SK-N-SH (cell line): ENCODE measurements around the gene NAALADL1. TPM values are rescaled to one million over a fixed set of nuclear protein-coding genes. Genes with fewer than 3 reads are reported as not detected.

Source experiments
- CTCF ChIA-PET: fragments of 300-600, 350-600 bp; formaldehyde crosslinking; extraction: SDS; loops from one replicate; lab custom pipeline; 2021; lab: Yijun Ruan, JAX
- POLR2A ChIA-PET: fragments of 350-600 bp; sonication (Branson Sonifier 250); formaldehyde crosslinking; extraction: SDS; loops from one replicate; lab custom pipeline; 2020; ENCODE audit warnings: antibody characterized with exemption, inconsistent platforms; lab: Yijun Ruan, JAX
- DNase-seq: peaks from one replicate; pipeline ENCODE4 v3.0.0; 2012
- H2AFZ ChIP-seq: fragments of 200-600 bp; sonication (generic); 2 replicates; pipeline ENCODE4 v1.8.1; 2016; ENCODE audit warnings: antibody characterized with exemption, mild to moderate bottlenecking, low read depth
- H3F3A ChIP-seq: fragments of 200-600 bp; sonication (generic); replicated peaks from 2 replicates; pipeline ENCODE3; 2016; ENCODE audit warnings: antibody characterized with exemption, mild to moderate bottlenecking; ENCODE audit not compliant: insufficient read depth
- H3K27ac ChIP-seq, 2 experiments: fragments of 200-500 bp in 1 of 2; fragments of 200-600 bp in 1 of 2; sonication (Bioruptor generic) in 1 of 2; sonication (generic), shearing (Covaris generic) in 1 of 2; 2 replicates each; pipeline versions ENCODE4 v1.5.1 to v1.6.1; 2014 to 2016; ENCODE audit warnings: low read depth in 2 of 2, inconsistent platforms in 1 of 2, low read length in 1 of 2, mild to moderate bottlenecking in 1 of 2, mixed read lengths in 1 of 2
- H3K27me3 ChIP-seq: fragments of 200-600 bp; sonication (generic), shearing (Covaris generic); 2 replicates; pipeline ENCODE4 v1.6.1; 2016; ENCODE audit warnings: mixed run types; ENCODE audit not compliant: insufficient read depth
- H3K36me3 ChIP-seq, 2 experiments: fragments of 200-500 bp in 1 of 2; fragments of 200-600 bp in 1 of 2; sonication (Bioruptor generic) in 1 of 2; sonication (generic) in 1 of 2; replicated peaks in 1 of 2; 2 replicates each; pipeline versions ENCODE3 to v1.5.1; 2014 to 2016; ENCODE audit warnings: low read length in 1 of 2, mild to moderate bottlenecking in 1 of 2; ENCODE audit not compliant: insufficient read depth in 2 of 2, control insufficient read depth in 1 of 2
- H3K4me1 ChIP-seq, 2 experiments: fragments of 200-500 bp in 1 of 2; fragments of 200-600 bp in 1 of 2; sonication (Bioruptor generic) in 1 of 2; sonication (generic), shearing (Covaris generic) in 1 of 2; 2 replicates each; pipeline versions ENCODE4 v1.5.1 to v1.6.1; 2014 to 2016; ENCODE audit warnings: low read depth in 1 of 2, low read length in 1 of 2, mixed run types in 1 of 2; ENCODE audit not compliant: insufficient read depth in 2 of 2, control insufficient read depth in 1 of 2
- H3K4me2 ChIP-seq: fragments of 200-600 bp; sonication (generic), shearing (Covaris generic); 2 replicates; pipeline ENCODE4 v1.6.1; 2017; ENCODE audit warnings: mixed run types
- H3K4me3 ChIP-seq, 2 experiments: fragments of 200-500 bp in 1 of 2; fragments of 200-600 bp in 1 of 2; sonication (Bioruptor generic) in 1 of 2; sonication (generic), shearing (Covaris generic) in 1 of 2; 2 replicates each; pipeline versions ENCODE4 v1.5.1 to v1.8.1; 2014 to 2016; ENCODE audit warnings: low read depth in 2 of 2, inconsistent platforms in 1 of 2, low read length in 1 of 2, mild to moderate bottlenecking in 1 of 2, mixed read lengths in 1 of 2, moderate library complexity in 1 of 2
- H3K79me2 ChIP-seq: fragments of 200-600 bp; sonication (generic); 2 replicates; pipeline ENCODE4 v1.8.1; 2017; ENCODE audit warnings: mild to moderate bottlenecking; ENCODE audit not compliant: insufficient read depth
- H3K9ac ChIP-seq: fragments of 200-600 bp; sonication (generic); 2 replicates; pipeline ENCODE4 v1.6.1; 2017; ENCODE audit warnings: mixed run types
- H3K9me2 ChIP-seq: fragments of 200-600 bp; sonication (generic); 2 replicates; pipeline ENCODE4 v1.6.1; 2017; ENCODE audit warnings: mixed run types
- H3K9me3 ChIP-seq: fragments of 200-600 bp; sonication (generic); 2 replicates; pipeline ENCODE4 v1.6.1; 2017; ENCODE audit warnings: mixed run types, mild to moderate bottlenecking, moderate library complexity
- H4K20me1 ChIP-seq: fragments of 200-600 bp; sonication (generic); 2 replicates; pipeline ENCODE4 v1.6.1; 2017; ENCODE audit warnings: mild to moderate bottlenecking, mixed run types; ENCODE audit not compliant: insufficient read depth
- CHD2 ChIP-seq: fragments of 150-350 bp; IDR thresholded peaks from 2 replicates; pipeline ENCODE4 v1.6.1; 2018; ENCODE audit warnings: low read length; ENCODE audit not compliant: partially characterized antibody
- EP300 ChIP-seq, 2 experiments: IDR thresholded peaks; 2 replicates each; pipeline versions ENCODE4 v1.4.0 to v1.6.1; 2012; ENCODE audit warnings: borderline replicate concordance in 1 of 2, low read depth in 1 of 2, low read length in 1 of 2
- EZH2phosphoT487 ChIP-seq: fragments of 200-600 bp; sonication (generic); IDR thresholded peaks from 2 replicates; pipeline ENCODE4 v1.6.1; 2017; ENCODE audit warnings: low read depth, mixed run types, mild to moderate bottlenecking, antibody characterized with exemption, moderate library complexity, borderline replicate concordance
- FOSL2 ChIP-seq: IDR thresholded peaks from 2 replicates; pipeline ENCODE4 v1.4.0; 2012; ENCODE audit warnings: low read depth, mild to moderate bottlenecking, moderate library complexity, borderline replicate concordance
- FOXM1 ChIP-seq: IDR thresholded peaks from 2 replicates; pipeline ENCODE4 v1.4.0; 2012; ENCODE audit warnings: low read depth, mild to moderate bottlenecking
- GABPA ChIP-seq: IDR thresholded peaks from 2 replicates; pipeline ENCODE4 v1.4.0; 2012; ENCODE audit warnings: low read depth, mild to moderate bottlenecking
- GATA2 ChIP-seq: sonication (generic); formaldehyde crosslinking; IDR thresholded peaks from 2 replicates; pipeline ENCODE4 v1.5.0; 2020; ENCODE audit warnings: mild to moderate bottlenecking, missing genetic modification reagents
- NFIC ChIP-seq: IDR thresholded peaks from 2 replicates; pipeline ENCODE4 v1.4.0; 2012; ENCODE audit warnings: borderline replicate concordance
- NRF1 ChIP-seq: IDR thresholded peaks from 2 replicates; pipeline ENCODE4 v1.6.1; 2012; ENCODE audit warnings: low read depth, mild to moderate bottlenecking, low read length
- RAD21 ChIP-seq: IDR thresholded peaks from 2 replicates; pipeline ENCODE4 v1.6.1; 2012; ENCODE audit warnings: mild to moderate bottlenecking, low read length
- REST ChIP-seq: IDR thresholded peaks from 2 replicates; pipeline ENCODE4 v1.6.1; 2012; ENCODE audit warnings: mild to moderate bottlenecking, low read depth, low read length, moderate library complexity
- RXRA ChIP-seq: IDR thresholded peaks from 2 replicates; pipeline ENCODE4 v1.4.0; 2012; ENCODE audit warnings: low read depth, mild to moderate bottlenecking, borderline replicate concordance
- SMC3 ChIP-seq: IDR thresholded peaks from 2 replicates; pipeline ENCODE4 v1.6.1; 2012; ENCODE audit warnings: low read depth, low read length, improper control_type of control experiment
- TCF12 ChIP-seq: IDR thresholded peaks from 2 replicates; pipeline ENCODE4 v1.4.0; 2012
- YY1 ChIP-seq: IDR thresholded peaks from 2 replicates; pipeline ENCODE4 v1.4.0; 2012; ENCODE audit warnings: low read depth, mild to moderate bottlenecking
- ZBTB33 ChIP-seq: IDR thresholded peaks from 2 replicates; pipeline ENCODE4 v1.4.0; 2012; ENCODE audit warnings: low read depth, borderline replicate concordance
- WGBS: methylation state at CpG from one replicate; pipeline ENCODE4 v1.1.6; 2017; ENCODE audit warnings: low lambda C conversion rate; 5-methylcytosine and 5-hydroxymethylcytosine counted together
- polyA plus RNA-seq, 3 experiments: library from polyadenylated mRNA; depleted of rRNA; stranded (reverse); fragments of >200 nt; gene quantifications; 2 replicates each; pipeline ENCODE4 v1.2.3, GENCODE V29; 2012

NAALADL1 gene
- polyA plus RNA-seq, 1 of the 3 experiments (the other 2 are of a cell fraction): not detected

- CTCF ChIA-PET: interaction anchor here (0.6 to 1.6 kb wide), 5 partner anchors 9 to 235 kb away, joined by 3 to 6 read pairs (median 3); partner anchors contain the start of genes ARL2 and CDC42BPG
- H3K4me2 ChIP-seq: no peak overlapping the region
- H3F3A ChIP-seq: peaks cover 13% of the 10 kb centered on the region
- no peaks in the 10 kb centered on the region for H3K9me2 ChIP-seq
- no peak for TF ChIP-seq TCF12
- no peak for TF ChIP-seq NRF1
- no peak for TF ChIP-seq FOXM1
- TF ChIP-seq RXRA: no peak
- no peak for TF ChIP-seq CHD2
- TF ChIP-seq SMC3: no peak
- no peak for TF ChIP-seq GATA2 (CRISPR knock-in tag)
- TF ChIP-seq RAD21: no peak
- TF ChIP-seq FOSL2: no peak
- no peak for TF ChIP-seq REST
- no peak for TF ChIP-seq YY1
- no peak for TF ChIP-seq NFIC
- TF ChIP-seq GABPA: no peak
- TF ChIP-seq EZH2phosphoT487: no peak
- TF ChIP-seq ZBTB33: no peak
- TF ChIP-seq EP300 (IDR thresholded peaks at IDR 0.05; ENCODE audit: borderline replicate concordance in 1 of 2, low read depth in 1 of 2, low read length in 1 of 2): no peak
- 87% methylated on average over 9 of the region's 9 CpGs for WGBS
- peaks cover 0 to 12% of the 10 kb centered on the region in 2 experiments; a peak in 2 of 4 replicates for H3K4me1 ChIP-seq
- H3K9me3 ChIP-seq: no peaks in the 10 kb centered on the region
- H3K4me3 ChIP-seq: no peak overlapping the region
- POLR2A ChIA-PET: no interaction called here
- H3K9ac ChIP-seq: no peak overlapping the region
- no peak overlapping the region for H3K27ac ChIP-seq
- H3K36me3 ChIP-seq: peaks cover 0 to 10% of the 10 kb centered on the region in 2 experiments
- no peaks in the 10 kb centered on the region; the same call in 1 of the 2 replicates for H4K20me1 ChIP-seq
- peak; percentile 4 for DNase-seq
- no peaks in the 10 kb centered on the region for H3K27me3 ChIP-seq
- peaks cover 65% of the 10 kb centered on the region for H3K79me2 ChIP-seq
- no peak overlapping the region; the same call in 1 of the 2 replicates for H2AFZ ChIP-seq
These were observed 20.5 kb upstream of the NAALADL1 start for GRCh38 chr11:65078786-65079342.
